ENCODE measurements around the gene CDH22.

DNA sequence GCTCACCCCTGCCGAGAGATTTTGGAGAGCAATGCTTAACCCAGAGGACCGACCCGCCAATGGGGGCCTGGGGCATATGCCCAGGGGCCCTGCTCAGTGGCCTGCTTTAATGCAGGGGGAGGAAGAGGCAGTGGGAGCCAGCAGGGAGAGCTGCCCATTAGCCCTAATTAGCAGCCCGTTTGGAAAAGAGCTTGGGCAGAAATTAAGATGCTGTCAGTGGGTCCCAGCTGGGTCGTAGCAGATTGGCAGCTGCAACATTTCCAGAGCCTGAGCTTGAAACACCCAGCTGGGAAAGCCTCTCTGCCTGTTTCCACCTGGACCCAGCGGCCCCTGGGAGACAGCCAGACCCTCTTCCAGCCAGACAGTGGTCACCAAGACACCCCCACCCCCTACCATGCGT lies 150.7 kb downstream of the CDH22 start:
- TF ChIP-seq, protein P1, sequence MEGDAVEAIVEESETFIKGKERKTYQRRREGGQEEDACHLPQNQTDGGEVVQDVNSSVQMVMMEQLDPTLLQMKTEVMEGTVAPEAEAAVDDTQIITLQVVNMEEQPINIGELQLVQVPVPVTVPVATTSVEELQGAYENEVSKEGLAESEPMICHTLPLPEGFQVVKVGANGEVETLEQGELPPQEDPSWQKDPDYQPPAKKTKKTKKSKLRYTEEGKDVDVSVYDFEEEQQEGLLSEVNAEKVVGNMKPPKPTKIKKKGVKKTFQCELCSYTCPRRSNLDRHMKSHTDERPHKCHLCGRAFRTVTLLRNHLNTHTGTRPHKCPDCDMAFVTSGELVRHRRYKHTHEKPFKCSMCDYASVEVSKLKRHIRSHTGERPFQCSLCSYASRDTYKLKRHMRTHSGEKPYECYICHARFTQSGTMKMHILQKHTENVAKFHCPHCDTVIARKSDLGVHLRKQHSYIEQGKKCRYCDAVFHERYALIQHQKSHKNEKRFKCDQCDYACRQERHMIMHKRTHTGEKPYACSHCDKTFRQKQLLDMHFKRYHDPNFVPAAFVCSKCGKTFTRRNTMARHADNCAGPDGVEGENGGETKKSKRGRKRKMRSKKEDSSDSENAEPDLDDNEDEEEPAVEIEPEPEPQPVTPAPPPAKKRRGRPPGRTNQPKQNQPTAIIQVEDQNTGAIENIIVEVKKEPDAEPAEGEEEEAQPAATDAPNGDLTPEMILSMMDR (IDR thresholded peaks at IDR 0.05; ENCODE audit: low read depth, low read length) = no peak
- no peak for TF ChIP-seq EZH2phosphoT487 (IDR thresholded peaks at IDR 0.05; ENCODE audit: low read depth)
